ENCODE data around the gene KCNIP3.
"Not testable (repeated sequence)": the region's sequence is repeated elsewhere in the genome, so short reads cannot be mapped to it uniquely, and the experiment has no call there.

The KCNIP3 gene

DNA sequence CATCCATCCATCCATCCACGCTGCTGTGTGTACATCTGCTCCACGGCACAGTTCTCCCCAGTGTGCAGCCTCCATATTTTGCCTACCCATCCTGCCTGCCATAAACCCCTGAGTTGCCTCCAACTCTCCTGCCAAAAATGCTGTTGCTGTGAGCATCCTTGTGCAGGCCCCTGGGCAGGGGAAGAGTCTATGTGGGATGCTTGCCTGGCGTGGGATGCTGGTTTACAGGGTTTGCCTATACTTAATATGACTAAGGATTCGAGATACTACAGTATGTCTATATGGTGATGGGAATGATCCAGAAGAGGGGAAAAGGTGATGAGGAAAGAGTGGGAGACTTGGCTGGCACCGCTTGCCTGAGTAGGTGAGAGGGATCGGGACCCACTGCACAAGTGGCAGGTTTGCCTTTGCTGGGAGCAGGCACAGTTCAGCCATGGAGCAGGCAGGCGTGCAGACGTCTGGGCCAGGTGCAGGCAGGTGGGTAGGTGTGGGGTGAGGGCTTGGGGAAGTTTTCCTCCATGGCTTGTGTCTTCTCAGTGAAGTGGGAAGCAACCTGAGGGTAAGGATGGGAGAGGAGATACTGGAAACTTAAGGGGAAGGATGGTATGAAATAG, 75.2 kb downstream of the KCNIP3 start:
- FAIRE-seq, result no peak

DNA sequence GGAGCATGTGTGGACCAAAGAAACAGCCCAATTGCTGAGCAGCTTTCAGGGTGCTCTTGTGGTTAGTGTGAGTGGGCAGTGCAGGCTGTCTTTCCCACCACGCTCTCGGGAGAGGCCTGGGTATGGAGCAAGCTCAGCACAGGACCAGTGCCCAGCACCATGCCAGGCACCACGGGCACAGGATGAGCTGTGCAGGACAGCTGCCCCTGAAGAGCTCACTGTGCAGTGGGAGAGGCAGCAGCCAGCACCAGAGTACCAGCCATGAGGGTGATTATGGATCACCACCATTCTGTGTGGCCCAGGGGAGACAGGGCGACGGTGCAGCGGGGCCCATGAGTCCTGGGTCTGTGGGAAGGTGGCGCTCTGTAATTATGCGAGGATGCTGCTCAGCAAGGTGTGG, 75.7 kb downstream of the KCNIP3 start:
- FAIRE-seq, result no peak

DNA sequence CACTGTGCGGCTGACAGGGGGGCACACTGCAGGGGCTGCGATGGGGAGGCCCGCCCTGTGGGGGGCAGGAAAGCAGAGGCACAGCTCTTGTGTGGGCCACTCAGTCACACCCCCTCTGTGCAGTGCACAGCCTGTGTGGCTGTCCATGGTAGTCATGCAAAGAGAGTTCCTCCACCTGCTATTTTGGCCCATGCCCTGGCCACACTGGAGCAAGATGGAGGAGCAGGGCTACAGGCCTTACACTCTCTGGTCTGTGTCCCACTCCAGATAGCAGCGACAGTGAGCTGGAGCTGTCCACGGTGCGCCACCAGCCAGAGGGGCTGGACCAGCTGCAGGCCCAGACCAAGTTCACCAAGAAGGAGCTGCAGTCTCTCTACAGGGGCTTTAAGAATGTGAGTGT, 76.9 kb downstream of the KCNIP3 start:
- no peak for FAIRE-seq

DNA sequence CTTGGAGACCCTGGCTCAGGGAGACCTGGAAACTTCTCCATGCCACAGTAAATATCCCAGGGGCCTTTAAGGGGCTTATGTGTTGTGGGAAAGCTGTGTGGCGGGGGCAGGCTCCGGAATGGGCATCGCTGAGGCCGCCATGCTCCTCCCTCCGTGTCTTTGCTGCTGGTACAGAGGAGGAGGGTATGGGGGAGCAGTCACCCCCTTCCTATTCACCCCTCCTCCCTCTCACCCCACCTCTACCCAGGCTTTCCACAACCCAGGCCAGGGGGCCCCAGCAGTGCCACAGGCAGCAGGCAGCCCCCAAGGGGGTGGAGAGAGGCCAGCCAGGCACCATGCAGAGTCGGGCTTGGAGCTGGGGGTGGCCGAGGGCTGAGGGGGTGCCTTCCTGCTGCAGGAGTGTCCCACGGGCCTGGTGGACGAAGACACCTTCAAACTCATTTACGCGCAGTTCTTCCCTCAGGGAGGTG, 77.3 kb downstream of the KCNIP3 start:
- no peak for FAIRE-seq

DNA sequence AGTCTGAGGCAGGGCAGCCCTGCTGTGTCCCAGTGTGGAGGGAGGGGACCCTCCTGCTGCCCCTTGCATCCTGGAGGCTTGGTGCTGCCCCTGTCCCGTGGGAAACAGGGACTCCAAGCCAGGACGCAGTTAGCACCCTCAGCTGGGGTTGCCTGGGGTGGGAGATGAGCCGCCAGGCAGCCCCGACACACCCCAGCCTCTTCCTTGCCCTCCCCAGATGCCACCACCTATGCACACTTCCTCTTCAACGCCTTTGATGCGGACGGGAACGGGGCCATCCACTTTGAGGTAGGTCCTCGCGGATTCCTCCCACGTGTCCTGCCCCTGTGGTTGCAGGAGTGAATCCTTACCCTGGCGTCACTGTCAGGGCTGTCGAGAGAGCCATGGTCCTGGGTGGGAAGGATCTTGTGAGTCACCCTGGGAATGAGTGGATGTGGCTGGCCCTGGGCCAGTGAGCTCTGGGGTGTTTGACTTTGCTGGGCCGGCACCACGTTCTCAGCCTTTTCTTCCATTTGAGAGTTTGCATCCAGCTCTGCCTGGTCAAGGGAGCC, 77.8 kb downstream of the KCNIP3 start:
- no peak for FAIRE-seq

DNA sequence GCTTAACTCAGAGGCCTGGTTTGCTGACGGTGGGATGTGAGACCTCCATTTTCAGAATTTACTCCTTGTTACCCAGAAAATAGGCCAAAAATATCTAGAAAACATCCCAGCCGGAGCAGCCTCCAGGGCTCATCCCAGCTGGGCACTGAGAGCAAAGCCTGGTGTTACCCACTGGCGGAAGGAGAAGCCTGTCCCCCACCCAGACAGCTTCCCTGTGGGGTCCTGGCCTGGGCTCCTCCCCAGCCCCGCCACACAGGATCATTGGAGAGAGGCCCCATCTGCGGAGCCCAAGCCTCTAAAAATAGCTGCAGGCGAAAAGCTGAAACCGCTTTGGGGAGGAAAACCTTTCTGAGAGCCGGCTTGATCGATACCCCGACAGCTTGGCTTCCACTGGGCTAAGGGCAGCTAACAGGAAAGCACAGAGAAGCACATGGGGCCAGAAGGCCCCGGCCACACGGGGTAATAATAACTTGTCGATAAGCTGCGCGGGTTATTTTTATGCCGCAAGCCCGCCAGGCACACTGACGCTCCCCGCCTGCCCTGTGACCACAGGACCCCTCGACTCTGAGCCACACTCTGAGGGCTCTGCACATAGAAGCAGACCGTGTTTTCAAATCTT, 78.5 kb downstream of the KCNIP3 start:
- FAIRE-seq, result no peak

DNA sequence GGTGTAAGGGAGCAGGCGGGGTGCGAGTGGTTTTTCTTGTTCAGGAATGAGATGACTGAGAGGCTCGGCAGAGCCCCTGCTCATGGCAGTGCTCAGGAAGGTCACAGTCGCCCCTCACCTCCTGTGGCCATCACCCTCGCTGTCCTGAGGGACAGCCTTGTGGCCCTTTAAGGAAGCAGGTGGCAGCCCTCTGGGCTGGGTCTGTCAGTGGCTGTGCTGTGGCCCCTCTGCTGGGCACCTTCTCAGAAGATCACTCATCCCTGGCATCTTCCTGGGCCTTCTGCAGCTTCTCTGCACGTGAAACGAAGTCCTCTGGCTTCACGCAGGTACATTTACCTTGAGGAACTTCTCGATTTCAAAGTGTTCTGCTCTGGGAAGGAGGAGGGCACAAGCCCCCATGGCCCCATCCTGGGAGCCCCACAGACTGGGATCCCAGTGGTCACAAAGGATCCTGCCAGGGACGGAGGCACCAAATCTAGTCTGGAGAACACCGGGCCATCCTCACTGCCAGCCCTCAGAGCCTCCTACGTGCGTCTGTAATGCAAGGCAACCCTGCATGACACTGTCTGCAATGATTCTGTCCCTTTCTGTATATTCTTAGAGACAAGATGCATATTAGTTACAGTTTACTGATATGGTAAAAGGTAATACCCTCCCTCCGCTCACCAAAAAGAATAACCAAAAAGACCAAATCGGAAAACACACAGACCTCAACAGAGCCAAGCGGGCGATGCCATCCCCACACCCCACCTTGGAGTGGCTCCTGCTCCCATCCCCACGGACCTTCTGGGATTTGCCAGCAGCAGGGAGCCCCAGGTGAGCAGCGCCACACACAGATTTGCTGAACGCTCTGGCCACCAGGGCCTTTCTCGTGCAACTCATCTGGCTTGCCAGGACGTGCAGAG, 79.4 kb downstream of the KCNIP3 start:
- FAIRE-seq, result no peak

DNA sequence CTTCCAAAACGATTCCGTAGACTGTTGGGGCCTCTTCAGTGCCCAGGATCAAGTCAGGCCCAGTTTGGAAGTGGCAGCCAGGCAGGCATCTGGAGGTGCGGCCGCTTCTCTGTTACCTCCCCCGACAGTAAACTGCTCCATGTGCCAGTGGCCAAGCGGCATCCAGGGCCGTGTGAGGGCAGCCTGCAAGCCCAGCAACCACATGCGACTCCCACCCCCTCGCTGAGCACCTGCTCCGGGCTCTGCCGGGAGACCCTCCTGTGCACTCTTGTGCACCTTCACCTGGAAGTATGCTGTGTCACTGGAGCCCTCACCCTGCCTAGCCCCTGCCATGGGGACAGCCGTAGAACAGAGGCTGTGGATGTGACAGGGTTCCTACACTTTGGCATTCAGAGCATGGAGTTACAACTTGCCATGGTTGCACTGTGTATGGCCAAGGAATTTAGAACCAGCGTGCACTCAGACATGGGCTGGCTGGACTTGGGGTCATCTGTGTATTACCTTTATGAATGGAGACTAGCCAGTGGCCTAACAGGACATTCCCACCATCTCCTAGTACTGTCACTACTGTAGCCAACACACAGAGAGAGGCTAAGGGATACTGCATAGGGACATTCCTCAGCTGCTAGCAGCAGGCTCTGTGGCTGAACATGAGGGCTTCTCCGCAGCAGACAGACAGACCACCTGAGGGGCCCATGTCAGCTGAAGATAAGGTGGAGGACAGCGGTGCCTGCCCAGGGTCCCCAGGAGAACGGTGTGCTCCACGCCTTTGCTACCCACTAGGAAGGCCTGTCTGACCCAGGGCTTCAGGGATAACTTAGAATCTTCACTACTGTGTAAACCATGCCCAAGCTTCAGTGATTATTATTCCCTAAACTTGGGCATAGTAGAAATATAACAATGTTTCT, 80.3 kb downstream of the KCNIP3 start:
- FAIRE-seq, result no peak

DNA sequence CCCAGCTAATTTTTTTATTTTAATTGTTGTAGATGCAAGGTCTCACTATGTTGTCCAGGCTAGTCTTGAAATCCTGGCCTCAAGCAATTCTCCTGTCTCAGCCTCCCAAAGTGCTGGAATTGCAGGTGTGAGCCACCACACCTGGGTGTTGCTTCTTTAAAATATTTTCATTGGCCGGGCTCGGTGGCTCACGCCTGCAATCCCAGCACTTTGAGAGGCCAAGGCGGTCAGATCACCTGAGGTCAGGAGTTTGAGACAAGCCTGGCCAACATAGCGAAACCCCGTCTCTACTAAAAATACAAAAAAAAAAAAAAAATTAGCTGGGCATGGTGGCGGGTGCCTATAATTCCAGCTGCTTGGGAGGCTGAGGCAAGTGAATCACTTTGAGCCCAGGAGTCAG, 81.1 kb downstream of the KCNIP3 start:
- not testable (repeated sequence) for FAIRE-seq

DNA sequence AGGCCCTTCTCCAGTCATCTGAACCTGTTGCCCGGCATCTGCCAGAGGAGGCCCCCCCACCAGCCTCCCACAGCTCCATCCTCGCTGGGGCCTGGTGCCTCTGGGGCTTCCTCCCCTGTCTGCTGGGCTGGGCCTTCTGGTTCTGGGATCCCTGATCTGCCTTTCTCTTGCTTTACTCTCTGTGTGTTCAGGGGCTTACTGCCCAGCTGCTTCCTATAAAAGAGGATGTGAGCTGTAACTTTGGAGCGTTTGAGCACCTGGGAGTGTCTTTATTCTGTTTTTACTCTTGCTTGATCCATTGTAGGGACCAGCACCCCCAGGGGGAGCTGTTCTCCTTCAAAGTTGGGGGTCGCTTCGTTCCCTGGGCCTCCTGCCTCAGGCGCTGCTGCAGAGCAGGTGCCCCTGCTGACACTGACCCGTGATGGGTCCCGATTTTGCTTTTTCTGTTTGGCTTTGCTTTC, 82.3 kb downstream of the KCNIP3 start:
- no peak for FAIRE-seq

DNA sequence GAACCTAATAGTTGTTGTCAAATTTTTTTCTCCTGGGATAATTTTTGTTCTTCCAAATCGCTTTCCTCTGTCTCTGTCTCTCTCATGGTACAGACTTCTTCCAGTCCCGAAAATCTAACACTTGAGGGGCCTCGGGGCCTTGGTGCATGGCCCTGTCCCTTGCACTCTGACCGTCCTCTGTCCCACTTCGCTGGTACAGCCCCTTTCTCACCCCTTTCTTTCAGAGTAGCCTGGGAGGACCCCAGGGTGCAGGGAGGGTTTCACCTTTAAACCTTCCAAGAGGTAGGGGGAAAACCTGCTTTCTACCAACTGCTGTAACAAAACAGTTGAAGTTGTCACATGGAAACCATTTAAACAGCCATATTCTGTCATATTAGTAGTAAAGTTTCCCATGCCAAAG, 83.1 kb downstream of the KCNIP3 start:
- no peak for FAIRE-seq

DNA sequence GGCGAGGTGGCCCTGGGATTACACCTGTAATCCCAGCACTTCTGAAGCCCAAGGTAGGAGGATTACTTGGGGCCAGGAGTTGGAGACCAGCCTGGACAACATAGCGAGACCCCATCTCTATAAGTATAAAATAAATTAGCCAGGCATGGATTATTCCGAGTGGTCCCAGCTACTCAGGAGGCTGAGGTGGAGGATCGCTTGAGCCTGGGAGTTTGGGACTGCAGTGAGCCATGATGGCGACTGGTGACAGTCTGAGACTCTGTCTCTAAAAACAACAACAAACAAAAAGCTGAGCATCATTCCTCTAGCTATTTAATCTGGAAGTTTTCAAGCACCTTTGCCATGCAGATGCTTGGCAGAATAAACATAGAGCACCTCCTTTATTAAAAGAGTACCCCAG, 83.6 kb downstream of the KCNIP3 start:
- FAIRE-seq, result no peak

DNA sequence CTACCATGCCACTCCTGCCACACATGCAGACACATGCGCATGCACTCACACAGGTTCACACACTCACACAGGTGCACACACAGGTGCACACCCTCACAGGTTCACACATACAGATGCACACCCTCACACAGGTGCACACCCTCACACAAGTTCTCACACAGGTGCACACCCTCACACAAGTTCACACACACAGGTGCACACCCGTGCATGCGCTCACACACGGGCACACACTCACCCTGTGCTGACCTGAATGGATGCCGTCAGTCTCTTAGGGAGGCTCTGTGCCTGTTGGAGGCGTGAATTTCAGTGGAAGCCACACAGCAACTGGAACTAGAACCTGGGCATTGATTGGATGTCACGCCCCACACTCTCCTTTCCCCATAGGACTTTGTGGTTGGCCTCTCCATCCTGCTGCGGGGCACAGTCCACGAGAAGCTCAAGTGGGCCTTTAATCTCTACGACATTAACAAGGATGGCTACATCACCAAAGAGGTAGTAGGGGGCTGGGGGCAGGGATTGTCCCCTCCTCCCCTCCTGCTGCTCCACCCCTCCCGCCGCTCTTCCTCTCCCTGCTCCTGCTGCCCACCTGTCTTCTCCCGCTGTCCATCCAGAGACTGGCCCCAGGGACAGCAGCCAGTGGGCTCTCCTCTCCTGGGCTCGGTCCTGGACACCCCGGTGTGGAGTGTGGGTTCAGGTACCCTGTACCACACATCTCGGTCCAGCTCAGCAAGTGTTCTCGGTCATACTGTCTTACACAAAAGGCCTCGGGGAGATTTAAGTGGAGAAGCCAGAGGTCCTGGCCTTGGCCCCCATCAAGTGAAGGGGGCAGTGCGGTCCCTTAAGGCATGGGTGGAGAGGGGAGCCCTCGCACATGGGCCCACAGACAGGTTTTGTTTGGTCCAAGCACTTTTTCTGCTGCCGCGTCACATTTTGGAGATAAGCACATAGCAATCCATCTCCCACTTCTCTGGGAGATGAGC, 84.4 kb downstream of the KCNIP3 start:
- no peak for FAIRE-seq

DNA sequence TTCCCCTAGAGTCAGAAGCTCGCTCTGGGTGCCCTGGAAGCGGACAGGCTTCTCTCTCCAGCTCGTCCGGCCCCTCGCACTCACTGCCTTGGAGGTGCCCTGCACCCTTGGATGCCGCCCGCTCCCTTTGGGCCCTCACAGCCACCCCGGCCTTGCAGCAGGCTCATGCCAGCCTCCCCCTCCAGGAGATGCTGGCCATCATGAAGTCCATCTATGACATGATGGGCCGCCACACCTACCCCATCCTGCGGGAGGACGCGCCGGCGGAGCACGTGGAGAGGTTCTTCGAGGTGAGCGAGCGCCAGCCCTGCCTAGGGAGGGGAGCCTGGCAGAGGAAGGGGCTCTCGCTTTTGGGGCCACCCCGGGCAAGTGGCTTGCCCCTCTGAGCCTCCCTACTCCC, 85.0 kb downstream of the KCNIP3 start:
- FAIRE-seq, result no peak

DNA sequence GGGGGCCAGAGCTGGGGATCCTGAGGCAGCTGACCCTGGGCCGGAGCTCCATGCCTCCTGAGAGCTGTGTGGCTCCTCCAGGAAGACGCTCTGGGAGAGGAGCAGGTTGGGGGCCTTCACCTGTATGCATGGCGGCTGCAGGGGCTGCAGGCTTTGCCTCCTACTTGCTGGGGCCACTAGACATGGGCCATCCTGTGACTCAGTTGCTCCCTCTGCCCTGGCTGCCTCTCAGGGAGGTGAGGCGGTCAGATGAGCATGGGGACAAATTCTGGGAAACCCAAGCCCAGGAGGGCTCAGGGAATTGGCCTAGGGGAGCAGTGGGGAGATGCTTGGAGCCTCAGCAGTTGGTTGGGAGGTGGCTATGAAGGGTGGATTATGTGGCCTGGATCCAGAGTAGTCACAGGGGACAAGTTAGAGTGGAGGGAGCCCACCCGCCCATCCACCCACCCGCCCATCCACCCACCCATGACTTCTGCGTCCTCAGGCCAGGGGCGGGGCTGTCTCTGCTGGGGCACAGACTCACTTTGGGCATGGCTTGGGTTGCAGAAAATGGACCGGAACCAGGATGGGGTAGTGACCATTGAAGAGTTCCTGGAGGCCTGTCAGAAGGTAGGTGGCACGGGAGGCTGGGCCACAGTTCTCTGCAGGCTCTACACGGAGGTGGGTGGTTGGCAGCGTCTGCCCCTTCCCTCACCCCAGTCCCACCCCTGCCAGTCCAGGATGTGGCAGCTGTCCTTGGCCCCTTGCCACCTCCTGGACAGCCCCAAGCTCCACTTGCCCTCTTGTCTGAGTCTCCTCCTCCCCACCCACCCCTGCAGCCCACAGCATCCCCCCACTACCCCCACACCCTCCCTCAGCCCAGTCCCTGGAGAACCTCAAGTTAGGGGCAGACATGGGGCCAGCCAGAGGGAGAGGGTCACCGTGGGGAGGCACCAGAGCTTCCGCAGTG, 85.8 kb downstream of the KCNIP3 start:
- FAIRE-seq, result no peak

DNA sequence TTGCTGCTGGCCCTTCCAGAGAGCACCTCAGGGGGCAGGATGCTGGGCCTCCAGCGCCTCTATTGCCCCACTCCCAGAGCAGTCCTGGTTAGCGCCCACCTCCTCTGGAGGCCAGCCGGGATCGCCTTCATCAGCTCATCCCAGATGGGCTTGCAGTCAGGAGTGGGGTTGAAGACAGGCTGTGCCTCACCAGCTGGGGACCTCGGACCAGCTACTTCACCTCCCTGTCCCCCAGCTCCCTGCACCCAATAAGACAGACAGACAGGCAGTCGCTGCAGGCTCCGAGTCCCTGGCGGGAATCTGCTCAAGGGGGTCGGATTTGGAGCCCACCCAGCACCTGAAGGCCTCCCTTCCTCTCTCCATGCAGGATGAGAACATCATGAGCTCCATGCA, 86.5 kb downstream of the KCNIP3 start:
- no peak for FAIRE-seq

DNA sequence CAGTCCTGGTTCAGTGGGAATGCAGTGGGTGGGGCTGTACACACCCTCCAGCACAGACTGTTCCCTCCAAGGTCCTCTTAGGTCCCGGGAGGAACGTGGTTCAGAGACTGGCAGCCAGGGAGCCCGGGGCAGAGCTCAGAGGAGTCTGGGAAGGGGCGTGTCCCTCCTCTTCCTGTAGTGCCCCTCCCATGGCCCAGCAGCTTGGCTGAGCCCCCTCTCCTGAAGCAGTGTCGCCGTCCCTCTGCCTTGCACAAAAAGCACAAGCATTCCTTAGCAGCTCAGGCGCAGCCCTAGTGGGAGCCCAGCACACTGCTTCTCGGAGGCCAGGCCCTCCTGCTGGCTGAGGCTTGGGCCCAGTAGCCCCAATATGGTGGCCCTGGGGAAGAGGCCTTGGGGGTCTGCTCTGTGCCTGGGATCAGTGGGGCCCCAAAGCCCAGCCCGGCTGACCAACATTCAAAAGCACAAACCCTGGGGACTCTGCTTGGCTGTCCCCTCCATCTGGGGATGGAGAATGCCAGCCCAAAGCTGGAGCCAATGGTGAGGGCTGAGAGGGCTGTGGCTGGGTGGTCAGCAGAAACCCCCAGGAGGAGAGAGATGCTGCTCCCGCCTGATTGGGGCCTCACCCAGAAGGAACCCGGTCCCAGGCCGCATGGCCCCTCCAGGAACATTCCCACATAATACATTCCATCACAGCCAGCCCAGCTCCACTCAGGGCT, 87.9 kb downstream of the KCNIP3 start:
- no peak for FAIRE-seq

DNA sequence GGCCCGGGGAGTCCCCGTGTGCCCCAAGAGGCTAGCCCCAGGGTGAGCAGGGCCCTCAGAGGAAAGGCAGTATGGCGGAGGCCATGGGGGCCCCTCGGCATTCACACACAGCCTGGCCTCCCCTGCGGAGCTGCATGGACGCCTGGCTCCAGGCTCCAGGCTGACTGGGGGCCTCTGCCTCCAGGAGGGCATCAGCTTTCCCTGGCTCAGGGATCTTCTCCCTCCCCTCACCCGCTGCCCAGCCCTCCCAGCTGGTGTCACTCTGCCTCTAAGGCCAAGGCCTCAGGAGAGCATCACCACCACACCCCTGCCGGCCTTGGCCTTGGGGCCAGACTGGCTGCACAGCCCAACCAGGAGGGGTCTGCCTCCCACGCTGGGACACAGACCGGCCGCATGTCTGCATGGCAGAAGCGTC, 88.4 kb downstream of the KCNIP3 start:
- no peak for FAIRE-seq

DNA sequence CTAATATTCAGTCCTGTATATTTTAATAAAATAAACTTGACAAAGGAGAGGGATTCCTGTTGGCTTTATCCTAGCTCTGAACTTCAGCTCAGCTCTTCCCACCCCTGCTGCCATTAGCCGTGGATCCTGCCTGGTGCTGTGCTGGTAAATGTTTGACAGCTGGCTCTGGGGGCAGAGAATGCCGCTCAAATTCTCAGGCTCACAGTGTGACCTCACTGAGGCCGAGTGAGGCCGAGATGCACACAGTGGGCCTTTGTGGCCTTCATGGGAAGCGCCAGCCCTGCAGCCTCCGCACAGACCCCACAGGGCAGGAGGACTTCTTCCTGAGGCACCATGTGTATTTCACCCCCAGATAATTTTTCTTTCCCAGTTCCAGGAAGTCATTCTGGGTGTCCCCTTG, 88.9 kb downstream of the KCNIP3 start:
- no peak for FAIRE-seq
